ENCODE results near the gene ARID3A. TPM values are rescaled to one million over a fixed set of nuclear protein-coding genes. Genes with fewer than 3 reads are reported as not detected.

Gene ARID3A
- total and polyA plus RNA-seq, 2 donors (not counting 3 experiments of a cell fraction or from before 2014, with no cell fraction given), result 5.4 to 13.2 TPM

GRCh38 chr19:933553-933882 lies 7.7 kb downstream of the ARID3A start:
- DNase-seq (ENCODE audit: low read depth, low spot score), result no peak
- Histone ChIP-seq H3K9ac (replicated peaks; ENCODE audit: extremely low read depth, insufficient read depth, low read length) (no peak overlapping the region), H4K20me1 (replicated peaks; ENCODE audit: control insufficient read depth, extremely low read depth, insufficient read depth, low read length) (no peaks in the 10 kb centered on the region), H3K4me3 (replicated peaks in 1 of 3; ENCODE audit: insufficient read depth in 1 of 3, low read depth in 1 of 3, low read length in 3 of 3) (no peak overlapping the region), H3K9me3 (replicated peaks; ENCODE audit: control insufficient read depth, insufficient read depth, low read length) (no peaks in the 10 kb centered on the region), H3K79me2 (ENCODE audit: control insufficient read depth, insufficient read depth, low read length) (peaks cover 2% of the 10 kb centered on the region), H3K27me3 (ENCODE audit: control insufficient read depth in 2 of 2, insufficient read depth in 2 of 2, low read length in 2 of 2) (no peaks in the 10 kb centered on the region), H3K4me1 (ENCODE audit: control insufficient read depth, extremely low read depth, insufficient read depth, low read length) (peaks cover 15% of the 10 kb centered on the region), H3K9me1 (replicated peaks; ENCODE audit: control insufficient read depth, extremely low read depth, insufficient read depth, low read length) (no peaks in the 10 kb centered on the region), H3K36me3 (ENCODE audit: control insufficient read depth in 2 of 2, extremely low read depth in 1 of 2, insufficient read depth in 2 of 2, low read length in 2 of 2) (no peaks in the 10 kb centered on the region), H3K4me2 (ENCODE audit: insufficient read depth, low read length) (no peak overlapping the region), H3K27ac (ENCODE audit: insufficient read depth, low read depth, low read length) (no peak overlapping the region), H2AFZ (ENCODE audit: low read depth, low read length) (no peak overlapping the region)
- CTCF ChIA-PET, result interaction anchor here (0.8 kb wide), 2 partner anchors 10 to 50 kb away, joined by 3 to 4 read pairs; partner anchors contain the start of gene WDR18
- intact Hi-C loops (cut with micrococcal nuclease), result loop anchor here (10.0 kb wide), 1 partner anchor 171 kb away; the partner anchor contains the start of gene GPX4
- TF ChIP-seq CTCF (IDR thresholded peaks at IDR 0.05; ENCODE audit: extremely low read depth in 1 of 2, insufficient read depth in 1 of 2, low read depth in 1 of 2, low read length in 2 of 2), result no peak
- TF ChIP-seq EZH2 (IDR thresholded peaks at IDR 0.05; ENCODE audit: borderline replicate concordance, low read depth, low read length, severe bottlenecking), result no peak
- no peak for TF ChIP-seq POLR2AphosphoS5 (IDR thresholded peaks at IDR 0.05; ENCODE audit: insufficient read depth, low read depth, low read length)
- TF ChIP-seq FOS (IDR thresholded peaks at IDR 0.05; ENCODE audit: borderline replicate concordance, insufficient read depth, low read length), result no peak
- no peak for TF ChIP-seq MAX (IDR thresholded peaks at IDR 0.05; ENCODE audit: insufficient read depth, insufficient read length)
- TF ChIP-seq MYC (IDR thresholded peaks at IDR 0.05; ENCODE audit: low read depth, low read length), result no peak
- TF ChIP-seq GATA2 (IDR thresholded peaks at IDR 0.05; ENCODE audit: insufficient read depth, insufficient read length, low read depth, low read length), result no peak
- no peak for TF ChIP-seq POLR2A (IDR thresholded peaks at IDR 0.05; ENCODE audit: low read depth, low read length)
- TF ChIP-seq JUN (IDR thresholded peaks at IDR 0.05; ENCODE audit: borderline replicate concordance, insufficient read depth, insufficient read length, low read depth), result no peak
- dilution Hi-C loops (cut with MboI; ENCODE audit: extremely low pct_ligation_motif_present, low sequenced_read_pairs), result no loop called here
- BruUV-seq (replicated peaks), result no TSS peak
- no peak for FAIRE-seq
- POLR2A ChIA-PET, result interaction anchor here (0.7 kb wide), 1 partner anchor 206 kb away, joined by 4 read pairs; no protein-coding TSS in a partner anchor
